Neural crest cell (in vitro differentiated cells): ENCODE measurements around the gene TYW3. TPM values are rescaled to one million over a fixed set of nuclear protein-coding genes. Genes with fewer than 3 reads are reported as not detected.

Experiments
- DNase-seq: peaks from one replicate; pipeline ENCODE4 v3.0.0; 2021; ENCODE audit warnings: low read depth, mixed read lengths, low spot score
- H3K27ac Mint-ChIP-seq: one replicate; pipeline ENCODE4 v1.8.0; 2021; ENCODE audit warnings: mild to moderate bottlenecking, mixed read lengths; ENCODE audit not compliant: unreplicated experiment
- H3K27me3 Mint-ChIP-seq: 2 replicates; pipeline ENCODE4 v1.8.0; 2021; ENCODE audit warnings: low read depth, mild to moderate bottlenecking, mixed read lengths
- H3K36me3 Mint-ChIP-seq: 2 replicates; pipeline ENCODE4 v1.8.0; 2021; ENCODE audit warnings: low read depth, mild to moderate bottlenecking, mixed read lengths
- H3K4me1 Mint-ChIP-seq: 2 replicates; pipeline ENCODE4 v1.8.0; 2021; ENCODE audit warnings: mixed read lengths
- H3K4me3 Mint-ChIP-seq: one replicate; pipeline ENCODE4 v1.8.0; 2021; ENCODE audit warnings: mild to moderate bottlenecking, mixed read lengths
- H3K9me3 Mint-ChIP-seq: 2 replicates; pipeline ENCODE4 v1.8.0; 2021; ENCODE audit warnings: mixed read lengths
- total RNA-seq: library from RNA; stranded (reverse); gene quantifications from 2 replicates; pipeline ENCODE4 v1.2.1, GENCODE V29; 2021
- TF ChIP-seq, protein P1 (sequence below): fragments of 200-600 bp; sonication (generic); conservative IDR thresholded peaks from 2 replicates; pipeline ENCODE4 v1.5.0; 2021; ENCODE audit warnings: antibody characterized with exemption, mild to moderate bottlenecking

Gene TYW3
- total RNA-seq, 1 donor from 2014 or later = 6.8 TPM

DNA sequence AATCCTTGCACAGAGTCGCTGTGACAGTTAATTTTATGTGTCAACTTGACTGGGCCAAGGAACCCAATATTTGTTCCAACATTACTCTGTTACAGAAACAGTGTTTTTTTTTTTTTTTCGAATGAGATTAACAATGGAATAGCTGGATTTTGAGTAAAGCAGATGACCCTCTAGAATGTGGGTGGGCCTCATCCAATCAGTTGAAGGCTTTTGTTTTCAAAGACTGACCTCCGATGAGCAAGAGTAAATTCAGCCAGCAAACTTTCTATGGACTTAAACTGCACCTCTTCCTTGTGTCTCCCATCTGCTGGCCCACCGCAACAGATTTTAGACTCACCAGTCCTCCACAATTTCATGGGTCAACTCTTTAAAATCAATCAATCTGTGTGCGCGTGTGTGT, 17.1 kb upstream of the TYW3 start:
- Mint-ChIP-seq H3K36me3 (peaks cover 2% of the 10 kb centered on the region), H3K4me3 (no peak overlapping the region), H3K27ac (no peak overlapping the region)

DNA sequence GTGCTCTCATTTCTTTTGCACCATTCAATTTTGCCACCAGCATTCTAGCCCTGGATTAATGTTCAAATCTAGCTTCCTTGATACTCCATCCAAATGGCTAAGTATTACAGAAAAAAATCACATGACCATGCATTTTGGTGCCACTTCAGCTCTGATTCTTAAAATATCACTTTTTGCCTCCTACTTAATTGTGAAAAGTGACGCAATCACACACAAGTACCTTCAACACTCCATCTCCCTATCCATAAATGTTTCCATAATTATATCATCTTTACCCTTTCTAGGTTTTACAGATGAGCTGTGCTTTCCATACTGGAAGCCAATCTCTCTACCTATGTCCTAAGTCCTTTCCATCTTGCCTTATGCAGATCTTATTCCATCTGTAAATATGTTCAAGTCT, 16.1 kb upstream of the TYW3 start:
- Mint-ChIP-seq H3K36me3 (no peaks in the 10 kb centered on the region), H3K9me3 (no peaks in the 10 kb centered on the region), H3K27ac (no peak overlapping the region), H3K27me3 (no peaks in the 10 kb centered on the region), H3K4me1 (no peaks in the 10 kb centered on the region), H3K4me3 (no peak overlapping the region)
- TF ChIP-seq, protein P1, sequence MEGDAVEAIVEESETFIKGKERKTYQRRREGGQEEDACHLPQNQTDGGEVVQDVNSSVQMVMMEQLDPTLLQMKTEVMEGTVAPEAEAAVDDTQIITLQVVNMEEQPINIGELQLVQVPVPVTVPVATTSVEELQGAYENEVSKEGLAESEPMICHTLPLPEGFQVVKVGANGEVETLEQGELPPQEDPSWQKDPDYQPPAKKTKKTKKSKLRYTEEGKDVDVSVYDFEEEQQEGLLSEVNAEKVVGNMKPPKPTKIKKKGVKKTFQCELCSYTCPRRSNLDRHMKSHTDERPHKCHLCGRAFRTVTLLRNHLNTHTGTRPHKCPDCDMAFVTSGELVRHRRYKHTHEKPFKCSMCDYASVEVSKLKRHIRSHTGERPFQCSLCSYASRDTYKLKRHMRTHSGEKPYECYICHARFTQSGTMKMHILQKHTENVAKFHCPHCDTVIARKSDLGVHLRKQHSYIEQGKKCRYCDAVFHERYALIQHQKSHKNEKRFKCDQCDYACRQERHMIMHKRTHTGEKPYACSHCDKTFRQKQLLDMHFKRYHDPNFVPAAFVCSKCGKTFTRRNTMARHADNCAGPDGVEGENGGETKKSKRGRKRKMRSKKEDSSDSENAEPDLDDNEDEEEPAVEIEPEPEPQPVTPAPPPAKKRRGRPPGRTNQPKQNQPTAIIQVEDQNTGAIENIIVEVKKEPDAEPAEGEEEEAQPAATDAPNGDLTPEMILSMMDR = no peak
- DNase-seq = no peak

More for the DNA sequence above, 17.1 kb upstream of the TYW3 start:
- Mint-ChIP-seq H3K4me1 (no peaks in the 10 kb centered on the region), H3K9me3 (no peaks in the 10 kb centered on the region), H3K27me3 (no peaks in the 10 kb centered on the region)
- TF ChIP-seq, protein P1 = no peak
- no peak for DNase-seq

DNA sequence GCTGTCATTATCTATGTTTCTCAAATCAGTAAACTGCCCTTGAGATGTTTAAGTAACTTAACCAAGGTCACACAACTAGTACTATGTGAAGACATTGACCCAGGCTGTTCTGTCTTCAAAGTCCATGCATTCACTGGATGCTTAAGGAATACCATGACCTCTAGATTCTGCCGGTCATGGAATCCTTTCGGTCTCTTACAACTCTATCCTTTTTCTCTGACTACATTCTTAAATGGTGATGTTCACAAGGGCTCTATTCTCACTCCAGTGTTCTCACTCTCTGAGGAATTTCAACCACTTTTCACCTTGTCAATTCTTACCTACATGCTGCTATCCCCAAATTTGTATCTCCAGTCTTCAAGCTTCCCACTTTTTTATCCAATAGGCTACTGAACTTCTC, 15.3 kb upstream of the TYW3 start:
- no peak overlapping the region for H3K27ac Mint-ChIP-seq
- H3K27me3 Mint-ChIP-seq = no peaks in the 10 kb centered on the region
- no peaks in the 10 kb centered on the region for H3K9me3 Mint-ChIP-seq
- no peaks in the 10 kb centered on the region for H3K4me1 Mint-ChIP-seq
- DNase-seq = no peak
- no peaks in the 10 kb centered on the region for H3K36me3 Mint-ChIP-seq
- TF ChIP-seq, protein P1 = no peak
- no peak overlapping the region for H3K4me3 Mint-ChIP-seq

DNA sequence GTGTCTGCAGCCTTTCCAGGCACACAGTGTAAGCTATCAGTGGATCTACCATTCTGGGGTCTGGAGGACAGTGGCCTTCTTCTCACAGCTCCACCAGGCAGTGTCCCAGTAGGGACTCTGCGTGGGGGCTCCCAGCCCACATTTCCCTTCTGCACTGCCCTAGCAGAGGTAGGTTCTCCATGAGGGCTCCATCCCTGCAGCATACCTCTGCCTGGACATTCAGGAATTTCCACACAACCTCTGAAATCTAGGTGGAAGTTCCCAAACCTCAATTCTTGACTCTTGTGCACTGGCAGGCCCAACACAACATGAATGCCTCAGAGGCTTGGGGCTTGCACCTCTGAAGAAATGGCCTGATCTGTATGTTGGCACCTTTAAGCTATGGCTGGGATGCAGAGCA, 6.9 kb upstream of the TYW3 start:
- no peak for DNase-seq
- Mint-ChIP-seq H3K4me1 (no peaks in the 10 kb centered on the region), H3K27me3 (no peaks in the 10 kb centered on the region), H3K4me3 (no peak overlapping the region), H3K27ac (no peak overlapping the region), H3K9me3 (peaks cover 13% of the 10 kb centered on the region), H3K36me3 (peaks cover 25% of the 10 kb centered on the region)
- TF ChIP-seq, protein P1 = no peak

DNA sequence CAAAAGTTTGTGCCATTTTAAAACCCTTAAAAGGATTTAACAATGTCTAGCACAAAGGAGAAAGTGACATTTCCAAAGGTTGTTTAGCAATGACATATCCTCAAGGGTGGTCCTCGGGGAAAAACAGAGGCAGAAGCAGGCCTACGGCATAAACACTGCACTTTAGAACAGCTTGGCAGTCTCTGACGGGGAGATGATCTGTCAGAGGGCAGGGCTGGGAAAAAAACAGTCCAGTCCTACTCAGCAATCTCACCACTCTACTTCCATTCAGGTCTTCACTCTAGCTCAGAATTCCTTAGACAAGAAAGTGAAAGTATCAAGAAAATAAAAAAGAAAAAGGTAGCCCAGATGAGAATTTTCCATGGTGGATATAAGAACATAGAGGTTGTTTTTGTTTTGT, 4.2 kb upstream of the TYW3 start:
- DNase-seq = no peak

More for the DNA sequence above, 4.2 kb upstream of the TYW3 start:
- H3K4me1 Mint-ChIP-seq = peaks cover 2% of the 10 kb centered on the region
- H3K36me3 Mint-ChIP-seq = peaks cover 24% of the 10 kb centered on the region
- no peak overlapping the region for H3K27ac Mint-ChIP-seq
- TF ChIP-seq, protein P1 = no peak
- no peak overlapping the region for H3K4me3 Mint-ChIP-seq
- H3K9me3 Mint-ChIP-seq = peaks cover 13% of the 10 kb centered on the region
- no peaks in the 10 kb centered on the region for H3K27me3 Mint-ChIP-seq
